HG03039 (cell line): ENCODE data around the gene CCDC7.

Experiments
- ATAC-seq: cut with Tn5 transposase; IDR thresholded peaks from one replicate; pipeline ENCODE4 v1.9.1; 2021; ENCODE audit warnings: mild to moderate bottlenecking, moderate library complexity; ENCODE audit not compliant: unreplicated experiment

The CCDC7 gene

GRCh38 chr10:32923849-32924248 lies 477.9 kb downstream of the CCDC7 start:
- ATAC-seq = no peak
